22Rv1 (cell line): ENCODE data around the gene ZNF606.

ENCODE experiments used
- ZFX ChIP-seq: fragments of 450-650 bp; IDR thresholded peaks from 2 replicates; pipeline ENCODE4 v1.6.1; 2017; ENCODE audit warnings: antibody characterized with exemption, borderline replicate concordance
- TF ChIP-seq, protein P1 (sequence below): fragments of 450-650 bp; IDR thresholded peaks from 2 replicates; pipeline ENCODE4 v1.5.1; 2017; ENCODE audit warnings: mild to moderate bottlenecking

DNA sequence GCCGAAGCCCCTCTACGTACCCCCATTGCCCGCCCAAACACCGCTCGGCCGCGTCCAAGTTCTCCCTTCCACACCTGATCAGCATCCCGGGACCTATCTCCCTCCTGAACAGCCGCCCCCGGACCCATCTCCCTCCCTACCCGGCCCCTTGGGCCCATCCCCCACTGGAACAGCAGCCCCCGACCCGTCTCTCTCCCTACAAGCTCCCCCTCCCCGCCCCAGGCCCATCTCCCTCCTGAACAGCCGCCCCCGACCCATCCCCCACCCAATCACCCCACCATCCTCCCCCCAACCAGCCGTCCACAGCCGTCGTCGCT lies 31.8 kb upstream of the ZNF606 start:
- TF ChIP-seq, protein P1, sequence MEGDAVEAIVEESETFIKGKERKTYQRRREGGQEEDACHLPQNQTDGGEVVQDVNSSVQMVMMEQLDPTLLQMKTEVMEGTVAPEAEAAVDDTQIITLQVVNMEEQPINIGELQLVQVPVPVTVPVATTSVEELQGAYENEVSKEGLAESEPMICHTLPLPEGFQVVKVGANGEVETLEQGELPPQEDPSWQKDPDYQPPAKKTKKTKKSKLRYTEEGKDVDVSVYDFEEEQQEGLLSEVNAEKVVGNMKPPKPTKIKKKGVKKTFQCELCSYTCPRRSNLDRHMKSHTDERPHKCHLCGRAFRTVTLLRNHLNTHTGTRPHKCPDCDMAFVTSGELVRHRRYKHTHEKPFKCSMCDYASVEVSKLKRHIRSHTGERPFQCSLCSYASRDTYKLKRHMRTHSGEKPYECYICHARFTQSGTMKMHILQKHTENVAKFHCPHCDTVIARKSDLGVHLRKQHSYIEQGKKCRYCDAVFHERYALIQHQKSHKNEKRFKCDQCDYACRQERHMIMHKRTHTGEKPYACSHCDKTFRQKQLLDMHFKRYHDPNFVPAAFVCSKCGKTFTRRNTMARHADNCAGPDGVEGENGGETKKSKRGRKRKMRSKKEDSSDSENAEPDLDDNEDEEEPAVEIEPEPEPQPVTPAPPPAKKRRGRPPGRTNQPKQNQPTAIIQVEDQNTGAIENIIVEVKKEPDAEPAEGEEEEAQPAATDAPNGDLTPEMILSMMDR: no peak
- no peak for TF ChIP-seq ZFX
